Measurements from ENCODE around the gene ARVCF. TPM values are rescaled to one million over a fixed set of nuclear protein-coding genes. Genes with fewer than 3 reads are reported as not detected.

ARVCF gene
- polyA plus RNA-seq, 1 experiment, result 5.6 TPM

- Histone ChIP-seq H3K9me3 (ENCODE audit: control insufficient read depth, insufficient read depth, low read length) (peaks cover 10% of the 10 kb centered on the region), H3K4me3 (ENCODE audit: low read depth, low read length) (no peak overlapping the region), H3K27me3 (ENCODE audit: control insufficient read depth, insufficient read depth, low read length) (no peaks in the 10 kb centered on the region), H3K27ac (ENCODE audit: low read depth, low read length) (no peak overlapping the region)
- CTCF ChIA-PET, result no interaction called here
- TF ChIP-seq, protein P1, sequence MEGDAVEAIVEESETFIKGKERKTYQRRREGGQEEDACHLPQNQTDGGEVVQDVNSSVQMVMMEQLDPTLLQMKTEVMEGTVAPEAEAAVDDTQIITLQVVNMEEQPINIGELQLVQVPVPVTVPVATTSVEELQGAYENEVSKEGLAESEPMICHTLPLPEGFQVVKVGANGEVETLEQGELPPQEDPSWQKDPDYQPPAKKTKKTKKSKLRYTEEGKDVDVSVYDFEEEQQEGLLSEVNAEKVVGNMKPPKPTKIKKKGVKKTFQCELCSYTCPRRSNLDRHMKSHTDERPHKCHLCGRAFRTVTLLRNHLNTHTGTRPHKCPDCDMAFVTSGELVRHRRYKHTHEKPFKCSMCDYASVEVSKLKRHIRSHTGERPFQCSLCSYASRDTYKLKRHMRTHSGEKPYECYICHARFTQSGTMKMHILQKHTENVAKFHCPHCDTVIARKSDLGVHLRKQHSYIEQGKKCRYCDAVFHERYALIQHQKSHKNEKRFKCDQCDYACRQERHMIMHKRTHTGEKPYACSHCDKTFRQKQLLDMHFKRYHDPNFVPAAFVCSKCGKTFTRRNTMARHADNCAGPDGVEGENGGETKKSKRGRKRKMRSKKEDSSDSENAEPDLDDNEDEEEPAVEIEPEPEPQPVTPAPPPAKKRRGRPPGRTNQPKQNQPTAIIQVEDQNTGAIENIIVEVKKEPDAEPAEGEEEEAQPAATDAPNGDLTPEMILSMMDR (IDR thresholded peaks at IDR 0.05; ENCODE audit: low read depth, low read length), result no peak
- DNase-seq (ENCODE audit: low read depth, low spot score), result no peak
- POLR2A ChIA-PET, result no interaction called here
Measured at GRCh38 chr22:20044495-20045151, 28.0 kb upstream of the ARVCF start.

DNA sequence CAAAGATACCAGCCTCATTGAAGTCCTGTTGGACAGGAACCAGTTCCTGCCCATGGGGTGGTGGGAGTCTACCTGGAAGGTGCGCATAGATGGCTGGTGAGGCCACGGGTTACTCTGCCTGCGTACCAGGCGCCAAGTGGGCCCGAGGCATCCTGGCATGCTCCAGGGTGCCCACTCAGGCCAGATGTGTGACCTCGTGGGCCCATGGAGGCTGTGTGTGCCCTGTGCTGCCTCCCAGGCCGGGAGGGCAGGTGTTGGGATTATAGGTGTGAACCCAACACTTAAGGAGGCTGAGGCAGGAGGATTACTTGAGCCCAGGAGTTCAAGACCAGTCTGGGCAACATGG lies 27.3 kb upstream of the ARVCF start:
- TF ChIP-seq, protein P1 (IDR thresholded peaks at IDR 0.05; ENCODE audit: low read depth, low read length), result no peak
- CTCF ChIA-PET, result no interaction called here

DNA sequence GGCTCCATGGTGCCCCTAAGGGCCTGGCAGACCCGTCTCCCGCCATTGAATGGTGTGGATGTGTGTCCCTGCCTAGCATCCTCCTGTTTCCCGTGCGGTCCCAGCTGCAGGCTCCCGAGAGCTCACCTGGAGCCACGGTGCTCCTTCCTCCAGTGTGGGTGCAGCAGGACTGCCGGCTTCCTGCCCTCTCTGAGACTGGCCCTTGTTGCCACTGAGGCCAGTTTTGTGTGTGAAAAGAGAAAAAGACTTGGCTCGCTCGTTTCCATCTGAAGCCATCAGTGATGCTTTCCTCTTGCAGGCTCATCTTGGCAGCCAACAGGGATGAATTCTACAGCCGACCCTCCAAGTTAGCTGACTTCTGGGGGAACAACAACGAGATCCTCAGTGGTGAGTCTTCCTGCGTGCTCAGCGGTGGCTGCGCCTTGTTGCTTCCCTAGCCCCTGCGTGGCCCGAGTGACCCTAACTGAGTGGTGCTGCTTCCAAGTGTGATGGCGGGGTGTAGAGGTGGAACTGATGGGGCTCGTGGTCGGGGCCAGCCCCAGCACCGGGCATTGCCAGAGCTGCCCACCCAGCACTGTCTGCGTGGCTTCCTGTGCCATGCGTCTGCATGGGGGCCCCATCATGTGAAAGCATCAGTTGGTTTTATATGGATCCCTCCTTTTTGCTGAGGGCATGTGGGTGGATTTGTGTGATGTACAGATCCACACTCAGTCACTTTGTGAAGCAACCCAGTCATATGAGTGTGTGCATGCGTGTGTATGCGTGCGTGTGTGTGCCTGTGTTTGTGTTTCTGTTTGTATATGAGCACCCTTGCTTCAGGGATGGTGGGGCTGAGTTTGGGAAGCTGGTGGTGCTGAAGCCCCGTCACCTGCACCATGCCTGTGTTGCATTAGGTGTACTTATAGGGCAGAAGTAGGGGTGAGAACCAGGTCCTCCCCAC lies 26.7 kb upstream of the ARVCF start:
- TF ChIP-seq, protein P1 (IDR thresholded peaks at IDR 0.05; ENCODE audit: low read depth, low read length), result no peak
- CTCF ChIA-PET, result interaction anchor here (1.1 kb wide), 1 partner anchor 30 kb away, joined by 3 read pairs; no protein-coding TSS in a partner anchor
- no peak for DNase-seq (ENCODE audit: low read depth, low spot score)
- Histone ChIP-seq H3K9me3 (ENCODE audit: control insufficient read depth, insufficient read depth, low read length) (peaks cover 10% of the 10 kb centered on the region), H3K4me3 (ENCODE audit: low read depth, low read length) (no peak overlapping the region), H3K27ac (ENCODE audit: low read depth, low read length) (no peak overlapping the region), H3K27me3 (ENCODE audit: control insufficient read depth, insufficient read depth, low read length) (no peaks in the 10 kb centered on the region)
- POLR2A ChIA-PET, result no interaction called here

More for the DNA sequence above, 27.3 kb upstream of the ARVCF start:
- H3K27me3 ChIP-seq (ENCODE audit: control insufficient read depth, insufficient read depth, low read length), result no peaks in the 10 kb centered on the region
- no peak overlapping the region for H3K4me3 ChIP-seq (ENCODE audit: low read depth, low read length)
- H3K9me3 ChIP-seq (ENCODE audit: control insufficient read depth, insufficient read depth, low read length), result peaks cover 10% of the 10 kb centered on the region
- POLR2A ChIA-PET, result no interaction called here
- no peak for DNase-seq (ENCODE audit: low read depth, low spot score)
- no peak overlapping the region for H3K27ac ChIP-seq (ENCODE audit: low read depth, low read length)

DNA sequence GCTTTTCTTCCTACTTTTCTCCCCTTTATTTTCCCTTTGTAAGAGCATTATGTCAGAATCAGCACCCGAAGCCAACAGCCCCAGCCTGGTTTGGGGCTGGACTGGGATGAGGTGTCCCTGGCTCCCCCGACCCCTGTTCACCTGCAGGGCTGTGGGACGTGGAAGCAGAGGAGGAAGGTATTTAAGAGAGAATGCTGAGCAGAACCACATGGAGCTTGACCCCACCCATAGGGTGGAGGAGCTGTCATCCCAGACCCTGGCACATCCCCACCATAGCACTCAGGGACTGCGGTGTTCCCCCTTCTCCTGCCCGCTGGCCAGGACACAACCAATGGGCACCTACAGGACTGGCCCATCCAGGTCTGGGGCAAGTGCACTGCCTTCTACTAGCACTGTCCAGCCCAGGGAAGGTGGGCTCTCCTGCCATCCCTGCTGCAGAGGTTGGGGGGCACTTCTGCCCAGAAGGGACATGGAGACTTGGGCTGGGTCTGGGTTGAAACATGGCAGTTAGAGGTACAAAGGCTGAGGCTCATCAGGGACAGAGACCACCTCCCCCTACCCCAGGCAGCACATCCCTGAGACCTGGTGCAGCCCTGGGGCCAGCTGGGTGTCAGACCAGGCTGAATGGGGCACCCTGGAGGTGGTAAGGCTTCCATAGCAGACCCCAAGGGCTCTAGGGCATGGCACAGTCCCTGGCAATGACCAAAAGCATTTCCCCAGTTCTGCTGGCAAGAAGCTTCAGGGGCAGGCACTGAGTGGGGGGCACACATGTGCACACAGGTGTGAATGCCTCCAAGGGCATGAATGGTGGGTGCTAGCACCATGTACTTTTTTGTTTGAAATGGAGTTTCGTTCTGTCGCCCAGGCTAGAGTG lies 23.9 kb upstream of the ARVCF start:
- POLR2A ChIA-PET, result no interaction called here
- no peak for DNase-seq (ENCODE audit: low read depth, low spot score)
- Histone ChIP-seq H3K9me3 (ENCODE audit: control insufficient read depth, insufficient read depth, low read length) (no peaks in the 10 kb centered on the region), H3K4me3 (ENCODE audit: low read depth, low read length) (no peak overlapping the region), H3K27ac (ENCODE audit: low read depth, low read length) (no peak overlapping the region), H3K27me3 (ENCODE audit: control insufficient read depth, insufficient read depth, low read length) (no peaks in the 10 kb centered on the region)
- TF ChIP-seq, protein P1 (IDR thresholded peaks at IDR 0.05; ENCODE audit: low read depth, low read length), result no peak
- CTCF ChIA-PET, result interaction anchor here (0.5 kb wide), 1 partner anchor 68 kb away, joined by 5 read pairs; no protein-coding TSS in a partner anchor

All from AG04450 (cell line).